NCI-H1092 (cell line): ENCODE results near the gene CNTNAP5.

Experiments used
- DNase-seq: peaks from one replicate; lab custom pipeline; 2025; lab: John Stamatoyannopoulos, UW

CNTNAP5 gene

GRCh38 chr2:124025171-124025580 lies at the start of gene CNTNAP5:
CNTNAP5 (plus strand) TSS chr2:124025287; CDS start chr2:124025651, 364 bp downstream.
- peak; percentile 60 for DNase-seq

DNA sequence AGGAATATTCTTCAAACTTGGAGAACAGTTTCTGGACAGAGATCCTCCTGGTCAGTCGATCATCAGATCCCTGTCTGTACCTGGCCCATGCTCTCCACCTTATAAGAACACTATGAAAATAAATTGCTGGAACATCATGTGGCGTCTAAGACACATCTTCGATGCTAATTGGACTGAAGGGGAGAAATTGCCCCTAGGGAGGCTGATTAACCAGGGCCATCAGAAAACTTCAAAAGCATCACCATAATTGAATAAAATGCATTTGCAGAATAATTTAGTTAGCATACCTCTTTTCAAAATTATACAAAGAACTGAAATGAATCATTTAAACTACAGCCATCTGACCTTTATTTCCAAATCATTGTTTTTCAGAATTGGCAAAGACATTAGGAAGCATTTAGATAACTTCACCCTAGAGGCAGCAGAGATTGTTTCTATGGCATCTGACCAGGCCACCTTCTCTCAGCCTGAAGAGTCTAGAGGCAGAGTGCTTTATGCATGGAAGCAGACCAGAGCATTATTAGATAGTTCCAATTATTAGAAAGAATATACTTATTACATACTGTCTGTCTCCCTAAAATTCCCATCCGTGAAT lies 48.9 kb upstream of the CNTNAP5 start:
- DNase-seq: no peak

DNA sequence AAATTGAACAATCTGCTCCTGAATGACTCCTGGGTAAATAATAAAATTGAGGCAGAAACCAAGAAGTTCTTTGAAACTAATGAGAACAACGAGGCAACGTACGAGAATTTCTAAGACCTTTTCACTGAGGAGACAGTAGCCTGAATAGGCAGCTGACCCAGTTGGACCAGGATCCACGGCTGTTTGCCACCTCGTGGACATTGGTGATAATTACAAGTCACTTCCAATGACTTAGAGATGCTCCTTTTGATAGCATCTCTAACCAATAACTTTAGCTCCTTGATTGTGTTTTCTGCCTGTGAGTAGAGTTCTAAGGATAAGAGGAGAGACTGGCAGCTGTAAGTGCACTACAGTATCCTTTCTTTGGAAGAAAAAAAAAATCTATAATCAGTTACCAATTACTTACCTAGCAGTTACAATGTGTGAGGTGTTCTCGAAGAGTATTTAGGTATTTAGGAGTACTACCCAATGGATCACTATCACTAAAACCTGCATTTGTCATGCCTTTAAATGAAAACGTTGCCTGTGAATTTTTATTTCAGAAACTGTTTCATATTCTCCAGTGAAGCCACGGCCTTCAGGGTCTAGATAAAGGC lies 31.3 kb upstream of the CNTNAP5 start:
- DNase-seq: no peak

- DNase-seq: no peak
Observed at GRCh38 chr2:123999681-124000080, 25.4 kb upstream of the CNTNAP5 start.

- DNase-seq: peak; percentile 64
Observed at GRCh38 chr2:124001696-124002430, 23.2 kb upstream of the CNTNAP5 start.

DNA sequence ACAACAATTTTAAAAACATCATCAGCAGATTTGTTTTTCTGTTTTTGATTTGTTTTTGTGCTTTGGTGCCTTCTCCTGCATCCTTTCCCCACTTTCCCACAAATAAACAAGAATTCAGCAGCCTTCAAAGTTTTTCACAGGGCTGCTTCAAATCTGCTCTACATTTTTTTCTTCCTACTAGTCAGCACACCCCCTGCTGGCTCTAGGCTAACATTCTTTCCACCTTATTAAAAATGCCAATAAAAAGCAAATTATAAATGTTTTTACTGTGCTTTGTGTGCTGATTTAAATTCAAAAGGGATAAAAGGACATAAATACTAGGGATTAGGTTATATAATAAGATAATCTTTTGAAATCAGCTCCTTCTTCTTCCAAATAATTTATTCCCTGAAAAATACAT lies 6.2 kb upstream of the CNTNAP5 start:
- DNase-seq: no peak

GRCh38 chr2:124024561-124025170 lies 421 bp upstream of the CNTNAP5 start:
- DNase-seq: no peak

GRCh38 chr2:124025891-124026434 lies 876 bp downstream of the CNTNAP5 start:
- DNase-seq: peak; percentile 9

DNA sequence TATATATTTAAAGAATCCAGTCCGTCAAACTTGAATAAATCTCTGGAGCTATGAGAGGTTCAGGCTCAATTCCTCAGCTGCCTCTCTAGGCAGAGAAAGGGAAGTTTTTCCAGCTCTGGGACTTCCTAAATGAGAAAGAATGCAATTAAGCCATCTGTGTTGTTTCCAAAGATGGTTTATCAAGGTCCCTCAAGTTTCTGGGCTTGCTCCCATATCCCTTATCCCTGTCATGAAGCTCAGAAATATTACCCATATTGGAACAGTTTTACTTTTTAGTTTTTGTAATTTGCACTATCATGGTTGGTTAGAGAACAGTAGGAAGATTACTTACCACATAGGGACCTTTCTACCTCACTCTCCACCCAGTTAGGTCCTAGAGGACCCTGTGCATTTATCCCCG lies 1.4 kb downstream of the CNTNAP5 start:
- DNase-seq: no peak

DNA sequence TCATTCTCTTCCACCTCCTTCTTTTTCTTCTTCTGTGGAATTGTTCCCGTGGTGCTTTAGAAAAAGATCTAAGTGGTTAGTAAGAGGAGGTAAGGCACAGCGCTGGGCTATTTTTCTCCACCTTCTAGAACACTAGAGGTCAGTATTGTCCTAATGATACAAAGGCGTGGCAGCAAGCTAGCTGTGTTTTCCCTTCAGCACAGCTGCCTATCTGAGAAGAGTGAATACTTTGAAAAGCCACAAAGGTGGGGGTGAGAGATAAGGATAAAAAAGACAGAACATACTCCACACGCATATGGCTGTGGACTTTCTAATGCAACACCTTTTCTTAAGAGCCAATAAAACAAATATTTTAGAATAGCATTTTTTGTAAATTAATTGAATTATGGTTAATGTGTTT lies 2.1 kb downstream of the CNTNAP5 start:
- DNase-seq: peak; percentile 62

- no peak for DNase-seq
Observed at GRCh38 chr2:124032799-124033198, 7.7 kb downstream of the CNTNAP5 start.

- DNase-seq: no peak
Observed at GRCh38 chr2:124034265-124034664, 9.2 kb downstream of the CNTNAP5 start.

GRCh38 chr2:124035001-124035400 lies 9.9 kb downstream of the CNTNAP5 start:
- no peak for DNase-seq

DNA sequence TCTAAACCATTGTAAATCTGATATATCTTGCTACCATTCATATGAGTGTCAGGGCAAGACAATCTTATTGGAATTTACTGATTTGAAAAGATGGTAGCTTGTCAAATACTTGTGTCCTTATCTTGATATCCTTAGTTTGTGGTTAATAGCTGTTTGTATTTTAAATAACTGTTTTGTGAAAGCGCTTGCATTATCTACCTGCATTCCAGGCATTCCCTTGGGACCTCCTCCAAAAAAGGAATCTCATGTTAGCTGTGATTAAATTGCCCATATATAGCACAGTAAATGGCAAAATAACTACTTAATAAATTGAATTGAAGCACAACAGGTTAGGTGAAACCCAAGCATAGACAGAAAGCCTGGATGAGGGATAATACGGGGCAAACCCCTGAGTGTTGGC lies 13.9 kb downstream of the CNTNAP5 start:
- no peak for DNase-seq

- DNase-seq: peak; percentile 9
Observed at GRCh38 chr2:124039762-124040291, 14.7 kb downstream of the CNTNAP5 start.

- no peak for DNase-seq
Observed at GRCh38 chr2:124045894-124046293, 20.8 kb downstream of the CNTNAP5 start.

- DNase-seq: no peak
Observed at GRCh38 chr2:124046332-124046731, 21.2 kb downstream of the CNTNAP5 start.

- no peak for DNase-seq
Observed at GRCh38 chr2:124048102-124048501, 23.0 kb downstream of the CNTNAP5 start.

- no peak for DNase-seq
Observed at GRCh38 chr2:124048664-124049063, 23.6 kb downstream of the CNTNAP5 start.

DNA sequence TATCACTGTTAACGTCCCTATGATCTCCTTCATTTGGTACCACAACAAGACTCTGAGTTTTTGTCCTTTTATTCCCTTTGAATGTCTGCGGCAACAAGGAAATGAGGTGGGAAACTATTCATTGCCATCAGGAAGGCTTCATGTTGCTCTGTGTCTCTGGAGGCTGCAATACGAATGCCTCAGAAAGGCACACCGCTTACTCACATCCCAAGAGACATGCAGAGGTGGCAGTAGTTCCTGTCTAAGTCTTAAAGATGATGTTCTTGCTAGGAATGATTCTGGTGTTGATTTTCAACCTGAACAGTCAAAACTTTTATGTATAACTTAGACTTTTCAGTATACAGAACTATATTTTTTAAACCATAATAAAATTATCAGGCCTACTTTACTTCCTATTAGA lies 24.0 kb downstream of the CNTNAP5 start:
- DNase-seq: no peak

DNA sequence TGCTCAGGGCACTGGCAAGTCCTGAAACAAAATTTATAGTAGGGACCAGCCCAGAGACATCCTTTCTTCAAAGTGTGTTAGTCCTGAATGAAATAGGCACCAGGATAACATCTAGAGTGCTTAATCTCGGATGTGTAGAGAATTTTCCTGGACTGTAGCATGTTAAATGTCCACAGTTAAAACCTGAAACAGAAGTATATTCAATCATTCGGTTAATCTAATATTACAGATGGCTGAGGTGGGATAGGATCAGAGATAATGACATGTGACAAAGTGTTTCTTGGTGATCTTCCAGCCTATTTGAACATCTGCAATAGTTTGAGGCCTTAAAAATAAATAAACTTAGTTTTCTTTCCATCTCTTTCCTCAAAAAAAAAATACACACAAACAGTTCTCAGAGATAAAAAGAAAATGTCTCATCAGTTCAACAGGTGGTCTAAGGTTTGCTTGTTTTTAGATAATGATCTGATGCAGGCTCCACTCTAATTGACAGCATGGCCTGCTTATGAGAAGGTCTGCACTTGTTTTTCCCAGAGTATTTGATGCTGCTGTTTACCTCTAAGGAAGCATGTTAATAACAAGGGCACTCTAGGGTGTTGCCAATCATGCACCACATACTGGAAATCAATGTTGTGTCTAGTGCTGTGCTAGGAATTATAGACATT lies 25.9 kb downstream of the CNTNAP5 start:
- DNase-seq: no peak

- DNase-seq: no peak
Observed at GRCh38 chr2:124053796-124054195, 28.7 kb downstream of the CNTNAP5 start.
